DMS53 treated with DMSO at 0.1 percent for 48 hours (cell line): Measurements from ENCODE around the gene CNTF.
A peak's percentile ranks its signal among the peaks of the same experiment; 100 is the strongest.

Experiments
- DNase-seq: peaks from one replicate; lab custom pipeline; 2025; ENCODE audit not compliant: unreplicated experiment; lab: John Stamatoyannopoulos, UW

Gene CNTF

DNA sequence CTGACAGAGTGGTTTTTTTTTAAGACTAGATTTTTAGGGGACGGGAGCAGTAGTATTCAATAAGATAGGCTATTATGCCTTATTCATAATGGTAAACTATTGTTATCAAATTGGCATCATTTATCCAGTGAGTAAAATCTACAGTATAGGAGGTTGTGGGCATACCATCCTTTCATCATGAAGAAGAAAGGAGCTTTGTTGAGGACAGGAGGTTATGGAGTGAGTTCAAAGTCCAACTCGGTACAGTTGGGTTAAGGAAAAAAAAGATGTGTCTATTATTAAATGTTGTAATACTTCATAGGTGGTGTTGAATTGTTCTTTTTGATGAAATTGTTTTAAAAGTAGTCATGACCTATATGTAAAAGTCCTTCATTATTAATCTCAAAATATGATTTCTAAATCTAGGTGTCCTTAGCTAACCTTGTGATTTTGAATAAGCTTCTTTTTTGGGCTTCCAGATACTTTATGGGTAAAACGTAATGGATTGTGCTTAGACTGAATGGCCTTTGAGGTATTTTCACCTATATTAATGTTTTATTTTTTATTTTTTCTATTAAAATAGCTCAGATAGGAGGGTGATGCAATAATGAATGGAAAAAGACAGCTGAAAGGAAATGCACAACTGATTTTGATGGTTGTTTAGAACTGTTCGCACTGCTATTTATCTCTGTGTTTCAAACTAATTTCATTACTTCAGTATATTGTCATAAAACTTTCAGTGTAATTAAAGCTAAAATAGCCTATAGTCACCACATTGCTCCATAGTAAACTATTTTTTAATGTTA is 15.3 kb upstream of the CNTF start:
- no peak for DNase-seq

DNA sequence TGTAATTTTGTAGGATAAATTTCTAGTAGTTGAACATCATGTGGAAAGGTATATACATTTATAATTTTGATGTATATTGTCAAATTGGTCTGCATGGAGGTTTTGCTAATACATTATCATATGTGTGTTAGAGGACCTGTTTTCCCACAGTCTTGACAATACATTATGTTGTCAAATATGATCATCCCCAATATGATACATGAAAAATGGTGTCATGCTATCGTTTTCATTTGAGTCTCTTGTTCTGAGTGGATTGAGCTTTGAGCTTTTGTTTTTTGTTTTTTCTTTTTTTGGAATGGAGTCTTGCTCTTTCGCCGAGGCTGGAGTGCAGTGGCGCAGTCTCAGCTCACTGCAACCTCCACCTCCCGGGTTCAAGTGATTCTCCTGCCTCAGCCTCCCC is 14.1 kb upstream of the CNTF start:
- no peak for DNase-seq

DNA sequence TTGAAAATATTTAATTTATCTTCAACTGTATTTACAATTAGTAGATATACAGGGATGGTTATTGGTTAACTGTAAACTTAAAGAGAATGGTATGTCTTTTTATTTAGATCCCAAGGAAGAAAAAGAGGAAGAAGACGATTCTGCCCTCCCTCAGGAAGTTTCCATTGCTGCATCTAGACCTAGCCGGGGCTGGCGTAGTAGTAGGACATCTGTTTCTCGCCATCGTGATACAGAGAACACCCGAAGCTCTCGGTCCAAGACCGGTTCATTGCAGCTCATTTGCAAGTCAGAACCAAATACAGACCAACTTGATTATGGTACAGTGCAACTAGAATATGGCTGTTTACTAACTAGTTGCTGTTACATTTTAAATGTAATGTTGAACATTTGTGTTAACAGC is 12.7 kb upstream of the CNTF start:
- DNase-seq = no peak

DNA sequence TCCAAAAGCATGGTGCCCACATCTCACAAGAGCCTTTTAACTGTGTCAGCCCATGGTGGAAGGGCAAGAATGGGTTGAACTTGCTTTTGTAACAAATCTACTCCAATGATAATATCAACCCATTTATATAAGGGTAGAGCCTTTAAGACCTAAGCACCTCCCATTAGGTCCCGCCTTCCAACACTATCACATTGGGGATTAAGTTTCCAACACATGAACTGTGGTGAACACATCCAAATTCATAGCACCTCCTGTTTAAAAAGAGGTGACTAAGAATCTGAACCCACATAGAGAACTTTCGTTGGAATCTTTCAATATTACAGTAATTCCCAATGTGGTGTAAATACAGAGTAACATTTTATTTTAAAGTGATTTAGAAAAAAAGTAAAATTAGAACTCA is 9.2 kb upstream of the CNTF start:
- DNase-seq = no peak

DNA sequence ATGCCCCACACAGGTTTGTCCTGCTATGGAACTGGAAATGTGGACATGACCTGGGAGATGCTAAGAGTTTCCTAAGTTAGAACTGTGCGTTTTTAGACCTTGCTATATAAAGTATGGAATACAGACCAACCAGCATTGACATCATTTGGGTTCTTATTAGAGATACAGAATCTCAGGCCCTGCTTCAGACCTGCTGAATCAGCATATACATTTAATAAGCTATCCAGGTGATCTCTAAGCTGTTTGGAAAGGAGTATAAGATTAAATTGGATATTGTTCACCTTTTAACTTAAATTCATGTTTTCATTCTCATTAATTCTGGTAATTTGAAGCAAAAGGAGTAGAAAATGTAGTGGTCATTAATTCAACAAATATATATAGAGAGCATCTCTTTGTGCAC is 6.9 kb upstream of the CNTF start:
- no peak for DNase-seq

DNA sequence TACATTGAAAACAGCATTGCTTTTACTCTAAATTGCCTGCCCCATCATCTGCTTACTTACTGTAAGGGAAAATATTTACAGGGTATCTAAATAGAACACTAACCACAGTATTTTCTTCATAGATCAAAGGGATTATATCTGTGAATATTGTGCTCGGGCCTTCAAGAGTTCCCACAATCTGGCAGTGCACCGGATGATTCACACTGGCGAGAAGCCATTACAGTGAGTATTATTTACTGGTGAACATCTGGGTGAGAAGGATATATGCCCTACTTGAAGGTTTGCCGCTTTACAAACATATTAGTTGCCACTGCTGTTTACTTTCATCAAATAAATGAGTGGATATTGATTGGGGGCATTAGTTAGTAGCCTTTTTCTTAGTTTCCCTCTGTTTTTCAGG is 5.9 kb upstream of the CNTF start:
- DNase-seq = peak; percentile 14

DNA sequence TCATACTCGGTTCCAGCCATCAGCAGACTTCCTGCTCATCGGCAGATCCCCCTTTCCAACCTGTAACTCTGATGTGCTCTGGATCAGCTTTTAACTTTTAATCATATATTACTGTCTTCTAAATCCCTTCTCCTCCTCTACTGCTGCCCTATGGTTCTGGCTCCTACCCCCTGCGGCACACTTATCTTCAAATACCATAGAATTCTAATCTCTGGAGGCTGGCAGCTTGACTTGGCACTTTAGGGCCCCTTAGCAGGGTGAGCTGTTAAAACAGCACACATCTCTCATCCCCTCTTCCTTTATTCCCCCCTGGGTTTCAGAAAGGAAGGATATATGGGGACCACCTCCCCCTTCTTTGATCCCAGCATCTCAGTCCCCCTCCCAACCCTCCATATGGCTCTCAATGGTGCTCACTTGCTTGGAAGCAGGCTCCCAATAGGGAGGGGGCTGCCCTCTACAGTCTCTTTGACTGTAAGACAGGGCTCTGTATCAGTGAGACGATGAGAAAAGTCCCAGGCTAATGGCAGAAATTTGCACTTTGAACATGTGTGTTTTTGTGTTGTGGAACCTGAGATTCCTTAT is 4.4 kb upstream of the CNTF start:
- DNase-seq = no peak

DNA sequence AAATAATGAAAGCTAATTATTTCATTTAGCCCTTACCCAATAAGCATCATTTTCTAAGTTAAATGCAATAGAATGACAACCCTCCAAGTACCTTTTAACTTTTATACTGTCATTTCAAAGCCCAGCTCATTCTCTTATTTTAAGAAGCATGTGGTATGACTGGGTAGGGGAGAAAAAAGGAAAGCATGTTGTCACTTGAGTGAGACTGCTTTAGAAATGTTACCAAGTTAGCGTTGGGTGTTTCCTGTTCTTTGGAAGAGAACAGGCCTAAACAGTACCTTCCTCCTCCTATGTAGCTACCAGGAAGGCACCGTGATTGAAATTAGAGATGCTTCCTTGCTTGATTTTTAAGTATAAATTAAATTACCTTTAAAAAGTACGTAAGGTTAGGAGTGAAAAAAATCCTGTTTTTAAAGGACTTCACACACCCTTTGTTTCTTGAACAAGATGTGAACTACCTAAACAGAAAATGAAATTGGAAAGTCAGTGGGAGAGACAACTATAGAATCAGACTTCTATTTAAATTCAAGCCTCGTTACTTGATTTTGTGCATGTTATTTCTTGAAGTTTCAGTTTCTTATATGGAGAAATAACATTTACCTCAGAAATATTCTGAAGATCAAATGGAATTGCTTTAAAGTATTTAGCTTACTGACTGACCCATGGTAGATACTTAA is 741 bp upstream of the CNTF start:
- no peak for DNase-seq

DNA sequence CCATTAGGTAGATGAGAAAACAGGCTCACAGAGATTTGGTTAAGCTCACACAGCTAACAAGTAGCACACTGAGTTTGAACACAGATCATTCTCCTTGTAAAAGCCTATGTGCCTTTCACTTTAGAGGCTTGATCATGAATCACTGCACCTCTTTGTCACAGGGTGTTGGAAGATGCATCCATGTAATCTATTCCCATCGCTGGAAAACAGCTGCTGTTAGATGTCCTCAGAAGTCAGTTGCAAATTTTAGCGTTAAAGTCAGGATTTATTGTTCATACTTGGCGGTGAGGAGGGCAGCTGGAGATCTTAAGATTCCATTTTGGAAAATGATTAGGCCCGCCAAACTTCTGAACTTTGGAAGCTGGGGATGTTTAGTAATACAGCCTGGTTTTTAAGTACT is 2.6 kb downstream of the CNTF start:
- no peak for DNase-seq

DNA sequence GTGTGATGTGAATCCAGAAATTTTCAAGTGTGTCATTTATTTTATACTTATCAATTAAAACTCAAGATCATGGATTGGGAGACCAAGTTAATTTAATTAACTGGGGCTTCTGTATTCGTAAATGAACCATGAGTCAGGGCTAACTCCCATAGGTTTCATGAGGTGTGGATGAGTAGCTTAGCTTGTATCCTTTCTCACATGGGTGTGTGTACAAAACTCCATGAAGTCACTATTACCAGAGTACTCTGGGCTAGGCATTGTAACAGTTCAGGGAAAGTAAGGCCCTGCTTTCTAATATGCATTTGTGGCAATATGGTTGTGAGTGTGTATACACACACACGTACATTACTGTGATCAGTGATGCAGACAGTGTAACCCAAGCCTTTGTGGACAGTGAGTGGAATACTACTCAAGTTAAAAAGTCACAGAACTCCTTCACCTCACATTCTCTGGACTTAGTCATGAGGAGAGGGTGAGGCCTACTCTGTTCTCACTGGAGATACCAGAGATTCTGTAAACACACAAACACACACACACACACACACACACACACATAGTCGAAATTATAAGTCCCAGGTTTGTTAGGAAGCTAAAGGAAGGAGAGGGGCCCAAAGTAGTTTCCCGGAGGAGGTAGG is 3.5 kb downstream of the CNTF start:
- no peak for DNase-seq

DNA sequence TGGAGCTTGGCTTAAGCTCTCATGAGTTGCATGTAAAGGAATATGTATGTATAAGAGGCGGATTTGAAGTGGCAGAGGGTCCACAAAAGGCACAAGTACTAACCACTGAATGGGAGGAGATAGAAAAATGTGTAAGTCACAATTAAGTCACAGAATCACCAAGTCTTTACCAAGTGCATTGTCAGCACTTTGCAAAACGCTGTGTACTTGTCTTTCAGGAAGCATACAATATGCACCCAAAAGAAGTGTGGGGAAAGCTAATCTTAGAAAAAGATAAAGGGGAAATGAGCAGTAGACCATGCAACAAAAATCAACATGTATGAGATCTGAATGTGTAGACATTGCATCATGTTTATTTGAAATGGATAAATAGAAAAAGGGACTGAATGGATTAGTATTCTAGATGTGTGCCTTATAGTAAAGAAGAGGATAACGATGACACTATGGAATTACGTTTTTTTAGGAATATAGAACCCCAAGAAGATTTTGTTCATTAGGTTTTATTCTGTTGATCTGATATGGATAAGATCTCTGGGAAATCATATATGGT is 4.5 kb downstream of the CNTF start:
- no peak for DNase-seq

DNA sequence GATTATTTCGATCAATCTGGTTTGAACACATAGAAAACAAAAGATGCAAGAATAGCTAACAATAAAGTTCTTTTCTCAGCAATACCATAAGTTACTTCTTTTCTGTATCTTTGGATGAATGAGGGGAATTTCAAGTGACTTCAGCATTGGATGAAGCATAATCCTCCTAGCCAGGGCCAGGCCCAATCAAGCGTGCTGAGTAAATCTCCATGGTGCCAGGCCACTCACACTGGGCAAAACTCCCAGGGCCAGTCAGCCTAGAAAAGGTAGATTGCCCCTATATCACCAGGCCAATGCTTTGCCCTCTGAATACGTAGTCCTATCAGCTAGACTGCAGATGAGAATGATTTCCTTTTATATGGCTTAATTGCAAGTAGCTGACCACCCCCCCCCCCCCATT is 6.0 kb downstream of the CNTF start:
- no peak for DNase-seq

DNA sequence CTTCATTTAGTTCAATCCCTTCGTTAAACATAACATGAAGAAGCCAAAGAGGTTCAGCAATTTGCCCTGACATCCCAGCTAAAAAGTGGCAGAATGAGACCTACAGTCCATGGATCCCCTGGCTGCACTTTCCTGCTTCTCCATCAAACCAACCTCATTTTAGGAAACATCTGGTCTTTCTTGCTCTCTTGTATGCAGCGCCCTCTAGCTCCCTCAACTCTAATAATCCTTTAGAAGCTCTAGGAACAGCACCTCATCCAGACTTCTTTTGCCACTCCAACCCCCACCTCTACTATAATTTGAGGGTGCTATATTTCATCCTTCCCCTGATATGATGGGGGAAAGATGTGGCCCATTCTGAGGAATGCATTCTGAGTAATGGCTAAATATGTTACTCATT is 7.4 kb downstream of the CNTF start:
- no peak for DNase-seq

DNA sequence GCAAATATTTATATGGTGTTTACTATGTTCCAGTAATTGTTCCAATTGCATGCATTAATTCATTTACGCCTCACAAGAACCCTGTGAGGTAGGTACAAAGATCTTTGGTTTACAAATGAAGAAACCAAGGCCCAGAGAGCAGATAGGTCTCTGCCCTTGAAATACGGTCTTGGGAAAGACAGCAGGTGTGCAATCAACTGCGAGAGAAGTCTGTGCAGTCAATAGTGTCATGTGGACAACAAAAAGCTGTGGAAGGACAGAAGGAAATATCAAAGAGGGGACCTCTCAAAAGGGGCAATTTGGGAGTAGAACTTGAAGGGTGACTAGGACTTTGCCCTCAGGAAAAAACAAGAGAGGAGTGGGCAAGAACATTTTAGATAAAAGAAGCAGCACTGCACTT is 8.9 kb downstream of the CNTF start:
- DNase-seq = no peak

DNA sequence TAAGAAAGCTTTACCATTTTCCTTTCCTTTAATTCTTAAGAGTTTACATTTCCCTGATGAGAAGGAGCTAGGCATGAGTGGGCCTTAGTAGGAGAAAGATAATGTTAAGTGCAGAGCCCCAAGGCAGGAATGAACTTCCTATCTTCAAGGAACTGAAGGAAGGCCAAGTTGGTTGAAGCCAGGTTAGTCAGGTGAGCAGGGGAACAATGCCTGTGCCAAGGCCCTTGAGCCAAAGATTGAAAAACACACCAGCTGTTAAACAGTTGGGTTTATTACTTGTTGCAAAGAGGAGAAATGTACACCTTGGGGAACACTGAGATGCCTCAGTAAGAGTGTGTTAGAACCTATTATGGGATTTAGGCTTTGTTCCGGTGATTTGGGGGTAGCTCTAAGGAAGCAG is 10.0 kb downstream of the CNTF start:
- no peak for DNase-seq

DNA sequence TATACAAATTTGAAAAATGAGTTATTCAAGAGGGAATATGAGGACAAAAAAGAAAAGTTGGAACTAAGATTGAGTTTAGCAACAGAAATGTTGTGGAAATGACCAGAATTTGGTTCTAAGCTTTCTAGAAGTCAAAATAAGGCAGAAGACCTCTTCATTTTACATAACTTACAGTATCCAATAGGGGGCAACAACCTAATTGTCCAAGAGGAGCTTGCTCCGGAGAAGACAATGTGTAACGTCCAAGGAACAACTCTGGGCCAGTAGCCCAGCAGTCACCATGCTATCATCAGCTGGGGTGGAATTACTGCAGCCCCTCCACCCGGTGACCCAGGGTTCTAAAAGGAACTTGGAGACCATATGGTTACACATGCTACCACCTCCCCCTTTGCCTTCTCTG is 14.1 kb downstream of the CNTF start:
- no peak for DNase-seq

DNA sequence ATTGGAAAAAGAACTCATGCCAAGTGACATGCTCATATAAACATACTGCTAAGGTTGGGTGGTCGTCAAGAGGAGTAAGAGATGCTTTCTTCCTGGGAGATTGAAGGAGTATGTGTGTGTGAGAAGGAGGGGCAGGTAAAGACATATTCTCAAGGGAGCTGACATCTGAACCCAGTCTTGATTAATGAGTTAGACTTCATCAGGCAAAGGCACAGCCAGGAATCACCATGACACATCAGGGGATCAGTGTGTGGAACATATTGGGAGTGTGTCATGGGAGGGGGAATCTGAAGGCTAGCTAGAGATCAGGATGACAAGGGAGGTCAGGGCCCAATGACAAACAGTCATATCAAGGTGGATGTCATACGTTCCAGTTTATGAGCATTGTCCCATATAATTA is 14.9 kb downstream of the CNTF start:
- DNase-seq = no peak

DNA sequence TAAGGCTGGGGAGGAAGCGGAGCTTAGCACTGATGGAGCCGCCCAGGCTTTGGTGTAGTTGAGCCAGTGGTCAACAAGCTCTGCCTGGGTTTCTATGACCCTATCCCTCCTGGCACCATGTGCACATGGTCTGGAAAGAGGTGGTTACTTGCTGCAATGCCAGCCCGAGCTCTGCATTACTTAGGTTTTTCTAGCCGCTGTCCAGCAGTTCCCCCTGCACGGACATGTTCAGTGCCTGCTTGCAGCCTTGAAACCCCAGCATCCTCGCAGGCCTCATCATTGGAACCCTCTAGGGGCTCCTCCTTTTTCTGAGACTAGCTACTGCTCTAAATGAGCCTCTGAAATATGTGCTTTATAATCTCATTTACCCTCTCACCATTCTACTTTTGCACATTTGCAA is 16.6 kb downstream of the CNTF start:
- no peak for DNase-seq

DNA sequence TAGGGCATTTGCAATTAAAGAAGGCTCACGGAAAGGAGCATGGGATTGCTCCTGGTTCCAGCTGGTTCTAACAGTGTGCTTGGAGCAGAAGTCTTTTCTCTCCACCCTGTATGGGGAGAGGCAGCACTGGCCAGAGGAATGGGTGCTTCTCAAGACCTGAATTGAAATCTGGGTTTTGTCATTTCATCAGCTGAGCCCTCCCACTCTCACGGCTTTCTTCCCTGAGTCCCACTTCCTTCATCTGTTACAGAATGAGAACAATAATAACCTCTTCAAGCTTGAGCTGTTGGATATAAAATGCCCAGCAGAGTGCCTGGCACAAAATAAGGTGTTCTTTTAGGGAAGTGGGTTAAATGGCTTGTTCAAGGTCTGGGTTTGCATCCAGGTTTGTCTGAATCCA is 17.2 kb downstream of the CNTF start:
- DNase-seq = no peak

DNA sequence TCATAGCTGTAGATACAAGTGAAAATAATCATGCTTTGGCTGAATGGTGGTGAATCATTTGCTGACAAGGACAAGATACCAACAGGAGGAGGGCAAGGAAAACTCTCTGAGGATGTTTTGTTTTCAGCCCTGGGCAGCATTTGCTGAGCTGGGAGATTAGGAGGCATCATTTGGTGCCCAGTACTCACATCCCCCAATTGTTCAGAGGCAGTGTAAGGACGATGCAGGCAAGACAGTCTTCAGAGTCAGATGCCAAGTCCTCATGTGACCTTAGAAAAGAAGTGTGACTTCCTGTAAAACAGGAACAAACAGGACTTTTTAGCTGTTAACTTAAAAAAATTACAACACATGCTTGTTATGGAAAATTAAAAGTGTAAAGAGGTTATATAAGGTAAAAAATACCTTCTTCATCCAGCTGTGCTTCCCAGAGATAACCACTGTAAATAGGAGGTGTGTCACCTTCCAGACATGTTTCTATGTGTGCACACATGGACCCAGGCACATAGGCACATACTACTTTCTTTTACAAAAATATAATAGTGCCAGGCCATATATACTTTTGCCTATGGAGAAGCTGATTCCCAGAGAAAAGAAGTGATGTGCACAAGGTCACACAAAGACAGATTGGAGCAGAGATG is 18.0 kb downstream of the CNTF start:
- DNase-seq = no peak

DNA sequence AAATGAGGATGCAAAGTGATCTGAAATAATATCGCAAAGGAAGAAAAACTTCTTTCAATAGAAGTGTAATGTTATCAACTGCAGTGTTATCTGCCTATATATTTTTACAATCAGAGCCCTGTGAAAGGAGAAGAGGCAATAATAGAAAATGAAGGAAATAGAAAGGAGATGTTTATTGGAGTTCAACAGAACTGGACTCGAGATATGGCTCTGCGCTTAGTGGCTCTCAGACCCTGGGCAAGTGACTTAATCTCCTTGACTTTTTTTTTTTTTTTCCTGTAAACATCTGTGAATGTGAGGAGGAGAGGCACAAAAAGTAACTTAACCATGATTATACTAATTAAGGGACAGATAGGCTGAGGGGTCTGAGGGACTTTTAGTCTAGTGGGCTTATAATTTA is 18.9 kb downstream of the CNTF start:
- DNase-seq = no peak
